Spinal cord (tissue), 10 donors: ENCODE measurements around the gene TCF20. TPM values are rescaled to one million over a fixed set of nuclear protein-coding genes. Genes with fewer than 3 reads are reported as not detected.

Source experiments
- DNase-seq, 6 donors: peaks; one replicate each; pipeline versions ENCODE4 v3.0.0 to v3.0.0-alpha.2; 2013 to 2015; ENCODE audit warnings: low spot score in 6 of 6, low read depth in 4 of 6
- H3K27ac ChIP-seq: one replicate; pipeline ENCODE4 v1.5.1; 2013; ENCODE audit warnings: low read depth, low read length, control low read depth
- H3K27me3 ChIP-seq: one replicate; pipeline ENCODE4 v1.6.1; 2013; ENCODE audit warnings: low read length; ENCODE audit not compliant: control insufficient read depth, insufficient read depth
- H3K36me3 ChIP-seq: one replicate; pipeline ENCODE4 v1.6.1; 2013; ENCODE audit warnings: low read length; ENCODE audit not compliant: control insufficient read depth, insufficient read depth
- H3K4me1 ChIP-seq: one replicate; pipeline ENCODE4 v1.6.1; 2013; ENCODE audit warnings: low read length; ENCODE audit not compliant: control insufficient read depth, insufficient read depth
- H3K4me3 ChIP-seq: one replicate; pipeline ENCODE4 v1.5.1; 2013; ENCODE audit warnings: low read depth, low read length, control low read depth
- H3K9me3 ChIP-seq: one replicate; pipeline ENCODE4 v1.6.1; 2013; ENCODE audit warnings: low read length; ENCODE audit not compliant: control insufficient read depth, insufficient read depth
- WGBS: methylation state at CpG from one replicate; pipeline ENCODE4 v1.1.5; 2013; ENCODE audit warnings: missing lambda C conversion rate; ENCODE audit not compliant: insufficient coverage; 5-methylcytosine and 5-hydroxymethylcytosine counted together
- polyA plus RNA-seq, 2 donors: library from polyadenylated mRNA; unstranded; fragments of 120-200 nt; gene quantifications; one replicate each; pipeline ENCODE4 v1.2.1, GENCODE V29; 2013; ENCODE audit not compliant: insufficient read length in 2 of 2
- total RNA-seq, 2 donors: library from RNA; depleted of rRNA in 1 of 2; stranded (reverse); fragments of 120-200 nt in 1 of 2; fragments of >200 nt in 1 of 2; gene quantifications; one replicate each; pipeline versions ENCODE4 v1.2.3 to v1.2.4, GENCODE V29; 2013 to 2014
- donor health status: healthy.

Gene TCF20
- total and polyA plus RNA-seq, 4 donors = 25.3 to 32.0 (median 29.5) TPM

DNA sequence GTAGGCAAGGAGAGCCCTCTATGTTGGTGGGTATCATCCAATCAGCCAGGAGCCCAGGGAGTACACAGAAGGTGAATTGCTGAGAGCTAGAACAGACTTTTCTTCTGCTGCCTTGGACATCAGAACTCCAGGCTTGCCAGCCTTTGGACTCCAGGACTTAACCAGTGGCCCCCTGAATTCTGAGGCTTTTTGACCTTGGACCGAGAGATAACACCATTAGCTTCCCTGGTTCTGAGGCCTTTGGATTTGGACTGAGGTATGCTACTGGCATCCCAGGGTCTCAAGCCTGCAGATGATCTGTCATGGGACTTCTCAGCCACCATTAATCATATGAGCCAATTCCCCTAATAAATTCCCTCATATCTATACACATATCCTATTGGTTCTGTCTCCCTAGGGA is 21.5 kb downstream of the TCF20 start:
- Histone ChIP-seq H3K4me1 (no peaks in the 10 kb centered on the region), H3K27me3 (no peaks in the 10 kb centered on the region), H3K27ac (no peak overlapping the region), H3K4me3 (no peak overlapping the region), H3K36me3 (peaks cover 3% of the 10 kb centered on the region), H3K9me3 (no peaks in the 10 kb centered on the region)
- WGBS = 50% methylated on average over 1 of the region's 1 CpG
- DNase-seq = no peak

DNA sequence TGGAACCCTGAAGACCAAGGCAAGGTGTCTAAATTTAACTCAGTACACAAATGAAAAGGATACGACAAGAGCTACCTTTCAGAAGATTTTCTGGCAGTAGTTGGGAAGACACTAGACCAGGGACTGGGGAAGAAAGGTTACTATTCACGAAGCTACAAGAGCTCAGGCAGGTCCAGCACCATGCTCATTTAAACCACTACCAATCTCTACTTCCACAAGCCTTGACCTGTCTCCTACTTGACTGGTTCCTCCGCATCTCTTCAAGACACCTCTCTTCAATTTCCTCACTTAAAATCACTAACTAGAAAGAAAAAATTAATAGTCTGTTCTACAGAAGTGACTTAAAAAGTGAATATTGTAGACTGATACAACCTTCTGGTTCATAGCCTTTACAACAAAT is 22.9 kb downstream of the TCF20 start:
- peaks cover 3% of the 10 kb centered on the region for H3K36me3 ChIP-seq
- H3K27me3 ChIP-seq = no peaks in the 10 kb centered on the region
- no peak for DNase-seq
- H3K9me3 ChIP-seq = no peaks in the 10 kb centered on the region
- H3K4me3 ChIP-seq = no peak overlapping the region
- H3K27ac ChIP-seq = no peak overlapping the region
- WGBS = 80% methylated on average over 1 of the region's 3 CpGs
- no peaks in the 10 kb centered on the region for H3K4me1 ChIP-seq

DNA sequence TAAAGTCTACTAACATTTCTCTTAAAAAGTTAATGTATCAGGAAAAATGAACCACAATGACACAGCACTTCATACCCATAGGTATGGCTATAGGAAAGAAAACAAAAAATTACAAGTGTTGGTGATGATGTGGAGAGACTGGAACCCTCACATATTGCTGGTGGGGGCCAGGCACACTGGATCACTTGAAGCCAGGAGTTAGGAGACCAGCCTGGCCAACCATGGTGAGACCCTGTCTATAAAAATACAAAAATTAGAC is 26.7 kb downstream of the TCF20 start:
- Histone ChIP-seq H3K4me1 (no peaks in the 10 kb centered on the region), H3K36me3 (peaks cover 3% of the 10 kb centered on the region), H3K27me3 (no peaks in the 10 kb centered on the region), H3K4me3 (no peak overlapping the region), H3K27ac (no peak overlapping the region), H3K9me3 (no peaks in the 10 kb centered on the region)
- no peak for DNase-seq

DNA sequence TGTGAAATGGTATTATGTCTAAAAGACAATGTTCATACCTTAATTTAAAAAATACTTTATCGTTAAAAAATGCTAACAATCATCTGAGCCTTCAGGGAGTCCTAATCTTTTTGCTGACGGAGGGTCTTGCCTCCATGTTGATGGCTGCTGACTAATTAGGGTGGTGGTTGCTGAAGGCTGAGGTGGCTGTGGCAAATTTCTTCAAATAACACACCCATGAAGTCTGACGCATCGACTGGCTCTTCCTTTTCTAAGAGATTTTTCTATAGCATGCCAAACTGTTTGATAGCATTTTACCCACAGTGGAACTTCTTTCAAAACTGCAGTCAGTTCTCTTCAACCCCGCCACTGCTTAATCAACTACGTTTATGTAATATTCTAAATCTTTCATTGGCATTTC is 33.6 kb downstream of the TCF20 start:
- Histone ChIP-seq H3K27ac (no peak overlapping the region), H3K4me3 (no peak overlapping the region), H3K4me1 (no peaks in the 10 kb centered on the region), H3K27me3 (no peaks in the 10 kb centered on the region), H3K36me3 (no peaks in the 10 kb centered on the region), H3K9me3 (peaks cover 8% of the 10 kb centered on the region)
- no peak for DNase-seq
- WGBS = 96% methylated on average over 4 of the region's 6 CpGs

DNA sequence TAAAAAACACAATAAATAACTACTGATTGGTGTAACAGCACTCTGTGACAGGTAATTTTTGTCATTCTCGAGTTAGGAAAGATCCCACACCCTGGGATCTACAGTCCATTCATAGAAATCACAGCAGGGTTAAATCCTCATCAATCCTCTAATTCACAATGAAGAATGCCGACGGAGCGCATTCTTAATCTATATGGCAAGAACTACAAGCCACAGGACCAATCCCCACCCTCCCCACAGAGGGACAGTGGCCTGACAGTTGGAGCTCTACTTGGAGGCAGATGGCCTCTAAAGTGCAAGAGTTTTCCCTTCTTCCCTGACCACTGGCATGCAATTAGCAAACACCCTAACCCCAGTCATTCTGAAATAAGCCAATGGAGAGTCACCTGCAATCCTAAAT is 34.2 kb downstream of the TCF20 start:
- no peaks in the 10 kb centered on the region for H3K4me1 ChIP-seq
- H3K4me3 ChIP-seq = no peak overlapping the region
- DNase-seq = no peak
- peaks cover 8% of the 10 kb centered on the region for H3K9me3 ChIP-seq
- 46% methylated on average over 2 of the region's 4 CpGs for WGBS
- H3K27me3 ChIP-seq = no peaks in the 10 kb centered on the region
- H3K36me3 ChIP-seq = no peaks in the 10 kb centered on the region
- H3K27ac ChIP-seq = no peak overlapping the region

DNA sequence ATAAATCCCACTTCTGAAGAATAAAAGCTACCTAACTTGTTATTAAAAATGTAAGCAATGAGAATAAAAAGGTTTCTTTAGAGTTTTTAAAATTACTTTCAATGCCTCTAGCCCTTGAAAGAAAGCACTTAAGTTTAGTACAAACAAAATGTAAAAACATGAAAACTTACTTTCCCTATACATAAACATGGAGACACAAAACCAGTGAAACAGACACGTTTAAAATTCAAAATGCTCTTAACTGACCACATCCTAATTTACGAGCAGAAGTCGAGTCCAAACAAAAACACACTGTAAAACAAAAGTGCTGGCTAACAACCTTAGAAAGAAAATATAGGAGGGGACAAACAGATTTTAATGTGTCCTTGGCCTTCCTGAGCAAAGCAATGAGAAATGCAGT is 36.6 kb downstream of the TCF20 start:
- Histone ChIP-seq H3K27me3 (no peaks in the 10 kb centered on the region), H3K9me3 (peaks cover 8% of the 10 kb centered on the region), H3K4me1 (no peaks in the 10 kb centered on the region), H3K4me3 (no peak overlapping the region), H3K36me3 (no peaks in the 10 kb centered on the region), H3K27ac (no peak overlapping the region)
- WGBS = no CpG with 5 or more reads among the region's 3 CpGs
- no peak for DNase-seq

DNA sequence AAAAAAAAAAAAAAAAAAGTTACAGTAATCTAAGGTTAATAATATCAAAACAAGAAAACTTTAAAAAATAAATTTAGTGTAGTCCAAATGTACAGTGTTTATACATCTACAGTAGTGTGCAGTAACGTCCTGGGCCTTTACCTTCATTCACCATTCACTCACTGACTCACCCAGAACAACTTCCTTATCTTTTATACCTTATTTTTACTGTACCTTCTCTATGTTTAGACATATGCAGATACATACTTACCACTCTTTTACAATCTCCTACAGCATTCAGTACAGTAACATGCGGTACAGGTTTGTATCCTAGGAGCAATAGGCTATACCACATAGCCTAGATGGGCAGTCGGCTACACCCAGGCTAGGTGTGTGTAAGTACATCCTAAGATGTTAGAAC is 38.5 kb downstream of the TCF20 start:
- H3K4me1 ChIP-seq = no peaks in the 10 kb centered on the region
- no peaks in the 10 kb centered on the region for H3K9me3 ChIP-seq
- no peaks in the 10 kb centered on the region for H3K36me3 ChIP-seq
- DNase-seq = no peak
- no peaks in the 10 kb centered on the region for H3K27me3 ChIP-seq
- WGBS = no CpG with 5 or more reads among the region's 3 CpGs
- H3K27ac ChIP-seq = no peak overlapping the region
- no peak overlapping the region for H3K4me3 ChIP-seq

DNA sequence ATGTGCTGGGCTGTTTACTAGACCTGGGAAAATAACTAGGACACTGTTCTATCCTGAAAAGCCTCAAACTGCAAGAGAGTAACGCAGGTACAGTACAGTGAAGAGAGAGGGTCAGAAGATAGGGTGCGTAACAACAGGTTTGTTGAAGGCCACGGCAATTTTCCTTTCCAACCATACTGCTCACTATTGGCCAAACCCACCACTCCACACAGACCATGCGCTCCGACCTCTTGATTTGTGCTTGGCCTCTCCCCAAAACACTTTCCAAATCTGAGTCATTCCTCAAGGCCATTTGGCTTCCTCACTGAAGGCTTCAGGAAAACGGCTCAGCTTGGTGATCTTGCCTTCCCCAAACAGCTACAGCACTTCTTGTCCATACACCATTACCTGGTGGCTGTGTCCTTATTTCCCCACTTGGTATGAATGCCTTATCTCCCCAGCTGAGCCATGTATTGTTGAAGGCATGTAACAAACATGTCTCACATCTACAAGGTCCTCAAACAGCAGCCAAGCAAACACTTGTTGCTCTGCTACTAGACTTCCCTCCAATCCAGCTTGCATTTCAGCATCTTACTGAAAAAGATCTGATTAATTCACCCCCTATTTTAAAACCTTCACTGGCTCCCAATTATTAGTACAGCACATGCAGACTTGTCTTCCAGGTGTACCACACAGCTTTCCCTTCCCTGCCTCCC is 40.9 kb downstream of the TCF20 start:
- H3K9me3 ChIP-seq = no peaks in the 10 kb centered on the region
- H3K27ac ChIP-seq = no peak overlapping the region
- no peaks in the 10 kb centered on the region for H3K4me1 ChIP-seq
- H3K4me3 ChIP-seq = no peak overlapping the region
- no peaks in the 10 kb centered on the region for H3K36me3 ChIP-seq
- peak in 1 of 6 donors; percentile 39 for DNase-seq
- no peaks in the 10 kb centered on the region for H3K27me3 ChIP-seq
- 49% methylated on average over 5 of the region's 6 CpGs for WGBS

DNA sequence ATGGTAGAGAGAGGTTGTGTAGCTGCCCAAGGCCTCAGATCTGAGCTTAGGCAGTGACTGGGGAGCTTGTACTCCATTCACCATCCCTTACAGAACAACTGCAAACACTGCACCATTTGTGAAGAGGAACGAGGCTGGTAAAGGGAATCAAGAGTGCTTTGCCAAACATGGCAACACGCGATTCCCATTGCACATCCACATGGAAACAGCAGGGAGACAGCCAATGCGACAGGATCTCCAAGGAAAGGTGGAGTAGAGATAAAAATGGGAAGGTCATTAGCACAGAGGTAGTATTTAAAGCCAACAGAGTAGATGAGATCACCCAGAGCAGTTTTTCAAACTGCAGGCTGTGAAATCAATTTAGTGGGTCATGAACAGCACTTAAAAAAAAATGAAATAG is 42.0 kb downstream of the TCF20 start:
- Histone ChIP-seq H3K27ac (no peak overlapping the region), H3K27me3 (no peaks in the 10 kb centered on the region), H3K36me3 (no peaks in the 10 kb centered on the region), H3K4me1 (no peaks in the 10 kb centered on the region), H3K9me3 (no peaks in the 10 kb centered on the region), H3K4me3 (no peak overlapping the region)
- DNase-seq = peak in 3 of 6 donors; percentile 9 to 43 (median 43)
- WGBS = 33% methylated on average over 1 of the region's 4 CpGs

DNA sequence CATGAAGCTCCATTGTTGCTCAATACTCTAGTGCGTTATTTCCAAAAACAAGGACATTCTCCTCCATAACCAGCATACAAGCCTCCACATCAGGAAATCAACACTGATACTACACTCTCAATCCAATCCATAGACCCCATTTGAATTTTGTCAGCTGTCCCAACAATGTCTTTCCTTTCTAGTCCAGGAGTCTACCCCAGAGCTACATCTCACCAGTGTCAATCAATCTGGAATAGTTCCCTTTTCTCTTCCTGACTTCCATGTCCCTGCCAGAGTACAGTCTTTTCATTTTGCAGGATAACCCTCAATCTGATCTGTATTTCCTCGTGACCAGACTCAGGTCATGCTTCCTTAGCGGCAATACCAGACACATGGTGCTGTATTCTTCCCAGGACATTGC is 43.0 kb downstream of the TCF20 start:
- no peak overlapping the region for H3K27ac ChIP-seq
- H3K9me3 ChIP-seq = no peaks in the 10 kb centered on the region
- no peaks in the 10 kb centered on the region for H3K4me1 ChIP-seq
- H3K27me3 ChIP-seq = no peaks in the 10 kb centered on the region
- WGBS = 85% methylated on average over 2 of the region's 3 CpGs
- no peak overlapping the region for H3K4me3 ChIP-seq
- H3K36me3 ChIP-seq = no peaks in the 10 kb centered on the region
- no peak for DNase-seq
